ENCODE measurements around the gene SRSF5. TPM values are rescaled to one million over a fixed set of nuclear protein-coding genes. Genes with fewer than 3 reads are reported as not detected.
A peak's percentile ranks its signal among the peaks of the same experiment; 100 is the strongest.

The SRSF5 gene
- total and polyA plus RNA-seq, 5 donors from 2014 or later: 909 to 1,477 (median 1,209) TPM

GRCh38 chr14:69796797-69797500 lies 30.0 kb downstream of the SRSF5 start, which contains the start of gene SLC10A1:
SLC10A1 (minus strand) TSS chr14:69797241; CDS start chr14:69797155, 86 bp downstream.
- no peak within 1 kb of the TSS for H3K4me3 Mint-ChIP-seq
- H3K27ac Mint-ChIP-seq: peak within 1 kb of the TSS in 1 of 3 donors; percentile 15
- ATAC-seq (ENCODE audit: low read depth in 2 of 2): no peak

GRCh38 chr14:69797573-69798338 lies 30.8 kb downstream of the SRSF5 start:
- no peak for DNase-seq
- no peak for ATAC-seq (ENCODE audit: low read depth in 2 of 2)
- Mint-ChIP-seq H3K27me3 (peaks cover 26% of the 10 kb centered on the region), H3K4me1 (no peaks in the 10 kb centered on the region), H3K9me3 (peaks cover 0 to 4% (median 0%) of the 10 kb centered on the region in 7 donors), H3K36me3 (no peaks in the 10 kb centered on the region), H3K27ac (peak overlapping the region in 1 of 3 donors; percentile 15), H3K4me3 (no peak overlapping the region)
- Histone ChIP-seq H3K9me3 (ENCODE audit: control insufficient read depth in 2 of 2, low read length in 2 of 2) (no peaks in the 10 kb centered on the region), H3K27ac (ENCODE audit: insufficient read depth, low read length, poor library complexity, severe bottlenecking) (no peak overlapping the region), H3K36me3 (ENCODE audit: control insufficient read depth, insufficient read depth, low read length) (no peaks in the 10 kb centered on the region), H3K4me1 (ENCODE audit: control insufficient read depth, insufficient read depth, low read length, poor library complexity, severe bottlenecking) (no peaks in the 10 kb centered on the region), H3K4me3 (ENCODE audit: low read depth, low read length) (no peak overlapping the region), H3K27me3 (ENCODE audit: control insufficient read depth, insufficient read depth, low read length) (no peaks in the 10 kb centered on the region)

More at GRCh38 chr14:69796797-69797500, 30.0 kb downstream of the SRSF5 start, which contains the start of gene SLC10A1:
- H3K27me3 Mint-ChIP-seq: peaks cover 19% of the 10 kb centered on the region
- DNase-seq: no peak
- H3K4me1 Mint-ChIP-seq: no peaks in the 10 kb centered on the region
- Histone ChIP-seq H3K4me1 (ENCODE audit: control insufficient read depth, insufficient read depth, low read length, poor library complexity, severe bottlenecking) (no peaks in the 10 kb centered on the region), H3K36me3 (ENCODE audit: control insufficient read depth, insufficient read depth, low read length) (no peaks in the 10 kb centered on the region), H3K27me3 (ENCODE audit: control insufficient read depth, insufficient read depth, low read length) (no peaks in the 10 kb centered on the region), H3K4me3 (ENCODE audit: low read depth, low read length) (no peak within 1 kb of the TSS), H3K27ac (ENCODE audit: insufficient read depth, low read length, poor library complexity, severe bottlenecking) (no peak within 1 kb of the TSS), H3K9me3 (ENCODE audit: control insufficient read depth in 2 of 2, low read length in 2 of 2) (no peaks in the 10 kb centered on the region)
- H3K36me3 Mint-ChIP-seq: no peaks in the 10 kb centered on the region
- peaks cover 0 to 4% (median 0%) of the 10 kb centered on the region in 7 donors for H3K9me3 Mint-ChIP-seq

DNA sequence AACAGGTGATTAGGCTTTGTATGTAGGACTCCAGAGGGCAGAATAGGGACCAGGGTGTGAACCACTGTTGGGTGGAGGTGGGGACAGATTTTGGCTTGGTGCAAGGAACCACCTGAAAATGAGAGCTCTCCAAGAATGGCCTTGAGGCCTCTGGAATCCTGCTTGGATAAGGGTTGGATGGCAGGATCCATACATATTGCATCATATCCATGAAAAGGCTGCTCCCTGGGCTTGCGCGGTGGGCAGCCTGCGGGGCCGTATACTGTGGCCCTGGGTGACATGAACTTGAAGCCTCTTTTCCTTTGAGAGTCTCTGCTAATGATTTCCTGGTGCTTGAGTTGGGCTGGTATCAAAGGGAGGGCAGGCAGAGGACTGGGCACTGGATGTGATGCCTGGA lies 31.4 kb downstream of the SRSF5 start:
- H3K36me3 ChIP-seq (ENCODE audit: control insufficient read depth, insufficient read depth, low read length): no peaks in the 10 kb centered on the region
- no peaks in the 10 kb centered on the region for H3K27me3 ChIP-seq (ENCODE audit: control insufficient read depth, insufficient read depth, low read length)
- Mint-ChIP-seq H3K4me3 (no peak overlapping the region), H3K9me3 (peaks cover 0 to 4% (median 0%) of the 10 kb centered on the region in 7 donors), H3K36me3 (no peaks in the 10 kb centered on the region), H3K27ac (no peak overlapping the region), H3K4me1 (no peaks in the 10 kb centered on the region), H3K27me3 (peaks cover 26% of the 10 kb centered on the region)
- no peak for ATAC-seq (ENCODE audit: low read depth in 2 of 2)
- DNase-seq: no peak
- H3K4me3 ChIP-seq (ENCODE audit: low read depth, low read length): no peak overlapping the region
- no peaks in the 10 kb centered on the region for H3K9me3 ChIP-seq (ENCODE audit: control insufficient read depth in 2 of 2, low read length in 2 of 2)
- no peaks in the 10 kb centered on the region for H3K4me1 ChIP-seq (ENCODE audit: control insufficient read depth, insufficient read depth, low read length, poor library complexity, severe bottlenecking)
- no peak overlapping the region for H3K27ac ChIP-seq (ENCODE audit: insufficient read depth, low read length, poor library complexity, severe bottlenecking)

DNA sequence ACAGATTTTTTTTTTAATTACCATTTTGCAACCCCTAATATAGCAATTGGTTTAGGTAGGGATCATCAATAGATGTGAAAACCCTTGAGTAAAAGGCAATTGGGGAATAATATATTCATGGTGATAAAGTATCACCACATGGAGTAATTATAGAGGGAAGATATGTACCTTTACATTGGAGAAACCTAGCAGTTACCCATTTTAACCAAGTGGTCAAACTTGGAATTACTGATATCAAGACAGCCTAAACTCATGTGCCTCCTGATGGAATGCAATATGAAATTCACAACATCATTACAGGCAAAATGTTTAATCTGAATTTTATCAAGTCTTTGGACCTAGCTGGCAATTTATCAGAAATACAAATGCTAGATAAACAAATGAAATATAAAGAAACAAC lies 36.8 kb downstream of the SRSF5 start:
- Histone ChIP-seq H3K27me3 (ENCODE audit: control insufficient read depth, insufficient read depth, low read length) (no peaks in the 10 kb centered on the region), H3K4me3 (ENCODE audit: low read depth, low read length) (no peak overlapping the region), H3K36me3 (ENCODE audit: control insufficient read depth, insufficient read depth, low read length) (no peaks in the 10 kb centered on the region), H3K9me3 (ENCODE audit: control insufficient read depth in 2 of 2, low read length in 2 of 2) (no peaks in the 10 kb centered on the region), H3K27ac (ENCODE audit: insufficient read depth, low read length, poor library complexity, severe bottlenecking) (no peak overlapping the region), H3K4me1 (ENCODE audit: control insufficient read depth, insufficient read depth, low read length, poor library complexity, severe bottlenecking) (no peaks in the 10 kb centered on the region)
- H3K27ac Mint-ChIP-seq: no peak overlapping the region
- no peak for DNase-seq
- no peak for ATAC-seq (ENCODE audit: low read depth in 2 of 2)
- no peak overlapping the region for H3K4me3 Mint-ChIP-seq
- H3K9me3 Mint-ChIP-seq: peaks cover 0 to 4% (median 0%) of the 10 kb centered on the region in 7 donors
- peaks cover 33% of the 10 kb centered on the region for H3K27me3 Mint-ChIP-seq
- H3K4me1 Mint-ChIP-seq: no peaks in the 10 kb centered on the region
- H3K36me3 Mint-ChIP-seq: no peaks in the 10 kb centered on the region

DNA sequence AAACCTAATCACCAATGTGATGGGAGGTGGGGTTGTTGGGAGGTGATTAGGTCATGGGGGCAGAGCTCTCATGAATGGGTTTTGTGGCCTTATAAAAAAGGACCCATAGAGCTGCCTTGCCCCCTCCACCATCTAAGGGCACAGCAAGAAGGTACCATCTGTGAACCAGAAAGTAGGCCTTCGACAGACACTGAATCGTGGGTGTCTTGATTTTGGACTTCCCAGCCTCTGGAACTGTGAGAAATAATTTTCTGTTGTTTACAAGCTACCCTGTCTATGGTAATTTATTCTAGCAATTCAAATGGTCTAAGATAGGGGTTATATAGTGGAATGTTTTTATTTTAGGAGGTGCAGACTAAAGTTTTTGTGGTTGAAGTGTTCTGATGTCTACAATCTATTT lies 38.0 kb downstream of the SRSF5 start:
- H3K4me1 Mint-ChIP-seq: no peaks in the 10 kb centered on the region

GRCh38 chr14:69807192-69807591 lies 40.2 kb downstream of the SRSF5 start:
- ATAC-seq (ENCODE audit: low read depth in 2 of 2) (no peak), DNase-seq (no peak)
- H3K36me3 ChIP-seq (ENCODE audit: control insufficient read depth, insufficient read depth, low read length): no peaks in the 10 kb centered on the region
- Mint-ChIP-seq H3K9me3 (peaks cover 0 to 2% (median 0%) of the 10 kb centered on the region in 7 donors), H3K27me3 (peaks cover 11% of the 10 kb centered on the region), H3K4me3 (no peak overlapping the region), H3K36me3 (no peaks in the 10 kb centered on the region), H3K4me1 (no peaks in the 10 kb centered on the region), H3K27ac (no peak overlapping the region)
- H3K4me3 ChIP-seq (ENCODE audit: low read depth, low read length): no peak overlapping the region
- H3K9me3 ChIP-seq (ENCODE audit: control insufficient read depth in 2 of 2, low read length in 2 of 2): no peaks in the 10 kb centered on the region
- H3K27ac ChIP-seq (ENCODE audit: insufficient read depth, low read length, poor library complexity, severe bottlenecking): no peak overlapping the region
- H3K4me1 ChIP-seq (ENCODE audit: control insufficient read depth, insufficient read depth, low read length, poor library complexity, severe bottlenecking): no peaks in the 10 kb centered on the region
- no peaks in the 10 kb centered on the region for H3K27me3 ChIP-seq (ENCODE audit: control insufficient read depth, insufficient read depth, low read length)

More for the DNA sequence above, 38.0 kb downstream of the SRSF5 start:
- no peaks in the 10 kb centered on the region for H3K27me3 ChIP-seq (ENCODE audit: control insufficient read depth, insufficient read depth, low read length)
- ATAC-seq (ENCODE audit: low read depth in 2 of 2) (no peak), DNase-seq (no peak)
- Mint-ChIP-seq H3K4me3 (no peak overlapping the region), H3K27me3 (peaks cover 24% of the 10 kb centered on the region), H3K9me3 (peaks cover 0 to 4% (median 0%) of the 10 kb centered on the region in 7 donors), H3K27ac (no peak overlapping the region), H3K36me3 (no peaks in the 10 kb centered on the region)
- H3K4me1 ChIP-seq (ENCODE audit: control insufficient read depth, insufficient read depth, low read length, poor library complexity, severe bottlenecking): no peaks in the 10 kb centered on the region
- H3K4me3 ChIP-seq (ENCODE audit: low read depth, low read length): no peak overlapping the region
- no peaks in the 10 kb centered on the region for H3K9me3 ChIP-seq (ENCODE audit: control insufficient read depth in 2 of 2, low read length in 2 of 2)
- H3K27ac ChIP-seq (ENCODE audit: insufficient read depth, low read length, poor library complexity, severe bottlenecking): no peak overlapping the region
- H3K36me3 ChIP-seq (ENCODE audit: control insufficient read depth, insufficient read depth, low read length): no peaks in the 10 kb centered on the region

- Histone ChIP-seq H3K27ac (ENCODE audit: insufficient read depth, low read length, poor library complexity, severe bottlenecking) (no peak overlapping the region), H3K9me3 (ENCODE audit: control insufficient read depth in 2 of 2, low read length in 2 of 2) (no peaks in the 10 kb centered on the region), H3K4me1 (ENCODE audit: control insufficient read depth, insufficient read depth, low read length, poor library complexity, severe bottlenecking) (no peaks in the 10 kb centered on the region), H3K4me3 (ENCODE audit: low read depth, low read length) (no peak overlapping the region), H3K27me3 (ENCODE audit: control insufficient read depth, insufficient read depth, low read length) (no peaks in the 10 kb centered on the region), H3K36me3 (ENCODE audit: control insufficient read depth, insufficient read depth, low read length) (no peaks in the 10 kb centered on the region)
- no peaks in the 10 kb centered on the region for H3K36me3 Mint-ChIP-seq
- H3K27me3 Mint-ChIP-seq: peaks cover 6% of the 10 kb centered on the region
- H3K4me1 Mint-ChIP-seq: no peaks in the 10 kb centered on the region
- no peak overlapping the region for H3K4me3 Mint-ChIP-seq
- DNase-seq (no peak), ATAC-seq (ENCODE audit: low read depth in 2 of 2) (no peak)
- no peak overlapping the region for H3K27ac Mint-ChIP-seq
- H3K9me3 Mint-ChIP-seq: peaks cover 0 to 2% (median 0%) of the 10 kb centered on the region in 7 donors
Observed at GRCh38 chr14:69808919-69809808, 42.2 kb downstream of the SRSF5 start.

All from CD4-positive, CD25-positive, alpha-beta regulatory T cell (primary cell).